ENCODE data around the gene MUC12. TPM values are rescaled to one million over a fixed set of nuclear protein-coding genes. Genes with fewer than 3 reads are reported as not detected.
"Not testable (repeated sequence)": the region's sequence is repeated elsewhere in the genome, so short reads cannot be mapped to it uniquely, and the experiment has no call there.

The MUC12 gene
- polyA plus RNA-seq, 1 donor = 3.3 TPM

GRCh38 chr7:101065162-101065561 lies 95.8 kb downstream of the MUC12 start:
- H3K4me3 ChIP-seq (ENCODE audit: low read length); H3K4me1 ChIP-seq (ENCODE audit: control insufficient read depth, insufficient read depth, low read length); DNase-seq; H3K9me3 ChIP-seq (ENCODE audit: control insufficient read depth, low read depth, low read length); H3K36me3 ChIP-seq (ENCODE audit: control insufficient read depth, insufficient read depth, low read length); H3K27ac ChIP-seq (ENCODE audit: low read length): not testable (repeated sequence)
- H3K27me3 ChIP-seq (ENCODE audit: control insufficient read depth, insufficient read depth, low read length) = peaks cover 21% of the 10 kb centered on the region
- no CpG with 5 or more reads among the region's 3 CpGs for WGBS (ENCODE audit: insufficient coverage, low lambda C conversion rate)

- H3K27me3 ChIP-seq (ENCODE audit: control insufficient read depth, insufficient read depth, low read length) = peaks cover 21% of the 10 kb centered on the region
- H3K4me3 ChIP-seq (ENCODE audit: low read length) = no peak overlapping the region
- no peaks in the 10 kb centered on the region for H3K36me3 ChIP-seq (ENCODE audit: control insufficient read depth, insufficient read depth, low read length)
- H3K4me1 ChIP-seq (ENCODE audit: control insufficient read depth, insufficient read depth, low read length) = no peaks in the 10 kb centered on the region
- no peak overlapping the region for H3K27ac ChIP-seq (ENCODE audit: low read length)
- 20% methylated on average over 3 of the region's 15 CpGs for WGBS (ENCODE audit: insufficient coverage, low lambda C conversion rate)
- H3K9me3 ChIP-seq (ENCODE audit: control insufficient read depth, low read depth, low read length) = no peaks in the 10 kb centered on the region
- no peak for DNase-seq
These were observed 96.9 kb downstream of the MUC12 start for GRCh38 chr7:101066141-101066832.

- Histone ChIP-seq H3K9me3 (ENCODE audit: control insufficient read depth, low read depth, low read length) (no peaks in the 10 kb centered on the region), H3K27ac (ENCODE audit: low read length) (no peak overlapping the region), H3K36me3 (ENCODE audit: control insufficient read depth, insufficient read depth, low read length) (no peaks in the 10 kb centered on the region), H3K27me3 (ENCODE audit: control insufficient read depth, insufficient read depth, low read length) (peaks cover 24% of the 10 kb centered on the region), H3K4me3 (ENCODE audit: low read length) (no peak overlapping the region), H3K4me1 (ENCODE audit: control insufficient read depth, insufficient read depth, low read length) (no peaks in the 10 kb centered on the region)
- DNase-seq = no peak
- no CpG with 5 or more reads among the region's 7 CpGs for WGBS (ENCODE audit: insufficient coverage, low lambda C conversion rate)
These were observed 97.4 kb downstream of the MUC12 start for GRCh38 chr7:101066833-101067177.

GRCh38 chr7:101068401-101068800 lies 99.0 kb downstream of the MUC12 start:
- Histone ChIP-seq H3K36me3 (ENCODE audit: control insufficient read depth, insufficient read depth, low read length) (no peaks in the 10 kb centered on the region), H3K4me3 (ENCODE audit: low read length) (no peak overlapping the region), H3K4me1 (ENCODE audit: control insufficient read depth, insufficient read depth, low read length) (no peaks in the 10 kb centered on the region), H3K9me3 (ENCODE audit: control insufficient read depth, low read depth, low read length) (no peaks in the 10 kb centered on the region), H3K27ac (ENCODE audit: low read length) (no peak overlapping the region), H3K27me3 (ENCODE audit: control insufficient read depth, insufficient read depth, low read length) (peaks cover 24% of the 10 kb centered on the region)
- no peak for DNase-seq
- no CpG with 5 or more reads among the region's 10 CpGs for WGBS (ENCODE audit: insufficient coverage, low lambda C conversion rate)

Other genes with a start within 250 kb of the MUC12 start
- gene EPO, start 249.1 kb upstream of the MUC12 start, polyA plus RNA-seq = 0.19 TPM
- gene ZAN, start 236.0 kb upstream of the MUC12 start, polyA plus RNA-seq = 0.04 TPM
- gene EPHB4, start 142.0 kb upstream of the MUC12 start, polyA plus RNA-seq = 30.4 TPM
- 26.0 TPM for gene SLC12A9, start 116.9 kb upstream of the MUC12 start, polyA plus RNA-seq
- gene TRIP6, start 102.2 kb upstream of the MUC12 start, polyA plus RNA-seq = 46.1 TPM
- 118 TPM for gene SRRT, start 94.5 kb upstream of the MUC12 start, polyA plus RNA-seq
- gene UFSP1, start 79.8 kb upstream of the MUC12 start, polyA plus RNA-seq = 2.4 TPM
- gene ACHE, start 73.7 kb upstream of the MUC12 start, polyA plus RNA-seq = 7.4 TPM
- gene MUC3A, start 20.0 kb upstream of the MUC12 start, polyA plus RNA-seq = 127 TPM
- gene MUC17, start 50.5 kb downstream of the MUC12 start, polyA plus RNA-seq = 139 TPM
- 25.6 TPM for gene TRIM56, start 115.9 kb downstream of the MUC12 start, polyA plus RNA-seq
- gene SERPINE1, start 157.5 kb downstream of the MUC12 start, polyA plus RNA-seq = 1.7 TPM
- gene AP1S1, start 184.9 kb downstream of the MUC12 start, polyA plus RNA-seq = 56.4 TPM
- 0.51 TPM for gene VGF, start 196.0 kb downstream of the MUC12 start, polyA plus RNA-seq
- gene NAT16, start 210.7 kb downstream of the MUC12 start, polyA plus RNA-seq = 0.21 TPM
- gene MOGAT3, start 231.5 kb downstream of the MUC12 start, polyA plus RNA-seq = 72.1 TPM
- 52.4 TPM for gene PLOD3, start 248.0 kb downstream of the MUC12 start, polyA plus RNA-seq
- 60.9 TPM for gene ZNHIT1, start 248.6 kb downstream of the MUC12 start, polyA plus RNA-seq

Data from large intestine (tissue), 3 donors.